OCI-LY7 (cell line): ENCODE measurements around the gene SOX2.

Experiments used
- CTCF ChIP-seq: fragments of 200-600 bp; sonication (generic); conservative IDR thresholded peaks from 2 replicates; pipeline ENCODE4 v1.5.1; 2014; ENCODE audit warnings: mild to moderate bottlenecking, antibody characterized with exemption, low read length, moderate library complexity, mixed read lengths
- EZH2phosphoT487 ChIP-seq: fragments of 200-600 bp; sonication (generic); IDR thresholded peaks from 2 replicates; pipeline ENCODE4 v1.6.1; 2018; ENCODE audit warnings: low read depth, borderline replicate concordance, mild to moderate bottlenecking, mixed run types, antibody characterized with exemption, low read length, moderate library complexity, mixed read lengths

DNA sequence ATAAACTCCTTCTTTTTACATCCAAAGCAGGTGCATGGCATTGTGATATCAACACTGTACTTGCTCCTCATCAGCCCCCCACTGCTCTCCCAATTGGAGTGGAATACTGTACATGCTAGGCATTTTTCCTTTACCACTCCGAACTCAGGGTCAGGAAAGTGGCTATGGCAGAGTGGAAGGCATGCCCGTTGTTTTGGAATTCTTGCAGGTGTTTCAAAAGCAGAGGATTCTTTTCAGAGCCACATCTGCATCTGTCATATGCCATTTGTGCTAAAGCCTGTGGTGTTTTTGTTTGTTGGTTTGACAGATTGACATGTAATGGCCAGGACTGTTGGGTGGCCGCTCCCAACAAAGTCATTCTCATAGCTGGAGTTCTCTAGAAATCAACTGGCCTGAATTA is 41.7 kb downstream of the SOX2 start:
- no peak for TF ChIP-seq CTCF
- no peak for TF ChIP-seq EZH2phosphoT487
